H1 (cell line): Measurements from ENCODE around the gene BLCAP.

ENCODE experiments used
- BCL11A ChIP-seq, 2 experiments: IDR thresholded peaks; one replicate each; pipeline ENCODE4 v1.6.1; 2011; ENCODE audit warnings: low read depth in 2 of 2, low read length in 2 of 2, mild to moderate bottlenecking in 2 of 2
- EP300 ChIP-seq, 2 experiments: IDR thresholded peaks; 1 replicate in 1 of 2; 2 replicates in 1 of 2; pipeline ENCODE4 v1.6.1; 2011 to 2012; ENCODE audit warnings: low read depth in 2 of 2, low read length in 2 of 2, mild to moderate bottlenecking in 2 of 2, borderline replicate concordance in 1 of 2, inconsistent platforms in 1 of 2, moderate library complexity in 1 of 2
- EZH2 ChIP-seq: fragments of 200-600 bp; sonication (generic); IDR thresholded peaks from 2 replicates; pipeline ENCODE4 v1.7.1; 2012; ENCODE audit warnings: low read depth, mild to moderate bottlenecking, moderate library complexity, low read length, inconsistent platforms; ENCODE audit not compliant: severe bottlenecking
- POLR2A ChIP-seq, 2 experiments: IDR thresholded peaks; 1 replicate in 1 of 2; 2 replicates in 1 of 2; pipeline ENCODE4 v1.6.1; 2011; ENCODE audit warnings: low read depth in 2 of 2, low read length in 2 of 2, mild to moderate bottlenecking in 2 of 2; ENCODE audit errors: control extremely low read depth in 1 of 2
- POLR2AphosphoS5 ChIP-seq: IDR thresholded peaks from 2 replicates; pipeline ENCODE4 v1.6.1; 2011; ENCODE audit warnings: low read depth, low read length
- TF ChIP-seq, protein P1 (sequence below), 3 experiments: IDR thresholded peaks; 1 replicate in 2 of 3; 2 replicates in 1 of 3; pipeline versions ENCODE4 v1.5.1 to v1.6.1; 2011; ENCODE audit warnings: low read length in 3 of 3, mild to moderate bottlenecking in 3 of 3, inconsistent platforms in 2 of 3, low read depth in 1 of 3, moderate library complexity in 1 of 3; ENCODE audit not compliant: insufficient read depth in 1 of 3; ENCODE audit errors: control extremely low read depth in 1 of 3
- TF ChIP-seq, protein P2 (sequence below): IDR thresholded peaks from 2 replicates; pipeline ENCODE4 v1.6.1; 2012; ENCODE audit warnings: low read length, inconsistent platforms

GRCh38 chr20:37543828-37544227 lies 16.2 kb upstream of the BLCAP start:
- TF ChIP-seq POLR2AphosphoS5 (no peak), POLR2A (IDR thresholded peaks at IDR 0.05; ENCODE audit: control extremely low read depth in 1 of 2, low read depth in 2 of 2, low read length in 2 of 2) (no peak), EZH2 (no peak), BCL11A (IDR thresholded peaks at IDR 0.05; ENCODE audit: low read depth in 2 of 2, low read length in 2 of 2) (no peak), EP300 (IDR thresholded peaks at IDR 0.05; ENCODE audit: borderline replicate concordance in 1 of 2, low read depth in 2 of 2, low read length in 2 of 2) (no peak)
- TF ChIP-seq, protein P1, sequence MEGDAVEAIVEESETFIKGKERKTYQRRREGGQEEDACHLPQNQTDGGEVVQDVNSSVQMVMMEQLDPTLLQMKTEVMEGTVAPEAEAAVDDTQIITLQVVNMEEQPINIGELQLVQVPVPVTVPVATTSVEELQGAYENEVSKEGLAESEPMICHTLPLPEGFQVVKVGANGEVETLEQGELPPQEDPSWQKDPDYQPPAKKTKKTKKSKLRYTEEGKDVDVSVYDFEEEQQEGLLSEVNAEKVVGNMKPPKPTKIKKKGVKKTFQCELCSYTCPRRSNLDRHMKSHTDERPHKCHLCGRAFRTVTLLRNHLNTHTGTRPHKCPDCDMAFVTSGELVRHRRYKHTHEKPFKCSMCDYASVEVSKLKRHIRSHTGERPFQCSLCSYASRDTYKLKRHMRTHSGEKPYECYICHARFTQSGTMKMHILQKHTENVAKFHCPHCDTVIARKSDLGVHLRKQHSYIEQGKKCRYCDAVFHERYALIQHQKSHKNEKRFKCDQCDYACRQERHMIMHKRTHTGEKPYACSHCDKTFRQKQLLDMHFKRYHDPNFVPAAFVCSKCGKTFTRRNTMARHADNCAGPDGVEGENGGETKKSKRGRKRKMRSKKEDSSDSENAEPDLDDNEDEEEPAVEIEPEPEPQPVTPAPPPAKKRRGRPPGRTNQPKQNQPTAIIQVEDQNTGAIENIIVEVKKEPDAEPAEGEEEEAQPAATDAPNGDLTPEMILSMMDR (IDR thresholded peaks at IDR 0.05; ENCODE audit: control extremely low read depth in 1 of 3, insufficient read depth in 1 of 3, low read depth in 1 of 3, low read length in 3 of 3): peak in 2 of 3 experiments; percentile 31 to 71; a peak in 2 of 4 replicates
- TF ChIP-seq, protein P2, sequence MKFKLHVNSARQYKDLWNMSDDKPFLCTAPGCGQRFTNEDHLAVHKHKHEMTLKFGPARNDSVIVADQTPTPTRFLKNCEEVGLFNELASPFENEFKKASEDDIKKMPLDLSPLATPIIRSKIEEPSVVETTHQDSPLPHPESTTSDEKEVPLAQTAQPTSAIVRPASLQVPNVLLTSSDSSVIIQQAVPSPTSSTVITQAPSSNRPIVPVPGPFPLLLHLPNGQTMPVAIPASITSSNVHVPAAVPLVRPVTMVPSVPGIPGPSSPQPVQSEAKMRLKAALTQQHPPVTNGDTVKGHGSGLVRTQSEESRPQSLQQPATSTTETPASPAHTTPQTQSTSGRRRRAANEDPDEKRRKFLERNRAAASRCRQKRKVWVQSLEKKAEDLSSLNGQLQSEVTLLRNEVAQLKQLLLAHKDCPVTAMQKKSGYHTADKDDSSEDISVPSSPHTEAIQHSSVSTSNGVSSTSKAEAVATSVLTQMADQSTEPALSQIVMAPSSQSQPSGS: no peak
